Sigmoid colon (tissue), 4 donors: ENCODE data around the gene PTGS1.

ENCODE experiments used
- POLR2AphosphoS5 ChIP-seq, 4 donors: sonication (generic); formaldehyde crosslinking; IDR thresholded peaks; one replicate each; pipeline ENCODE4 v1.6.1; 2017; ENCODE audit warnings: antibody characterized with exemption in 4 of 4
- TF ChIP-seq, protein P1 (sequence below), 4 experiments: fragments of 450-650 bp in 3 of 4; fragments of 200-600 bp in 1 of 4; IDR thresholded peaks; one replicate each; pipeline ENCODE4 v1.5.1; 2016 to 2019; ENCODE audit warnings: antibody characterized with exemption in 4 of 4, mild to moderate bottlenecking in 3 of 4, moderate library complexity in 2 of 4

DNA sequence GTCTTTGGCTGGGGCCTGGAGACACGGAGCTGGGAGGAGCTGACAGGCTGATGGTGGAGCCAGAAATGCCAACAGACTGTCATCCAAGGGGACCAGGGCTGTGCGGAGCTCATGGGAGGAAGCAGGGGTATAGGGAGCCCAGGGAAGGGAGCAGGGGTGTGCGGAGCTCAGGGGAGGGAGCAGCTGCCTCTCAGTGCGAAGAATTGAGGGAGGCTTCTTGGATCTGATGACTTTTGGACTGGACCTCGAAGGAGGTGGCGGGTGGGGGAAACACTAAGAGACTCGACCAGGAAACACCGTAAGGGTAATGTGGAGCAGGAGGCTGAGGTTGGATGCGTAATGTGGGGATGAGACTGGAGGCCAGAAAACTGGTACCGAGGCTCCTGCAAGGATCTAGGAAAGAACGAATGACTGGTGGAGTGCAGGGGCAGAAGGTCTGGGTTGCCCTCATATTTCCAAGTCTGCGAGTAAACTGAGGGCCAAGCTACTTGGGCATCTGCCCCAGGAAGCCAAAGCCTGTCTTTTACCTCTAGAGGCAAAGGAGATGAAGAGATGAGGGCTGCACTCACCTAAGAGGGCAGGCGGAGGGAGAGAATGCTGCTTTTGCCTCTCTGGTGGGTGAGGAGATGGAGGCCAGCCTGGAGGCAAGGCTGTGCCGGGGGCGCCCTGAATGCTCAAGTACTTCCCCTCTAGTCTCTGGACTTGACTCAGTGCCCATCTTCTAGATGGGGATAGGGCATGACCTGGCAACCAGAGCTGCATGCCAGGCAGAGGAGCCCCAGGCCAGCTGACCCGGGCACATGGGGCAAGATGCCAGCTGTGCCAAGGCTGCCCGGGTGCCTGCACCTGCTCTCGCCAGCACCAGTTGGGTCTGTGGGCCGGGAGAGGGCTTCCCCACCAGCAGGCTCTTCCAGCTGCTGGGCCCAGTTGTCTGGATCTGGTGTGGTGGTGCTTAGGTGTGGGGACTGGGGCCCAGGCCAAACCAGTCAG is 2.3 kb downstream of the PTGS1 start:
- TF ChIP-seq, protein P1, sequence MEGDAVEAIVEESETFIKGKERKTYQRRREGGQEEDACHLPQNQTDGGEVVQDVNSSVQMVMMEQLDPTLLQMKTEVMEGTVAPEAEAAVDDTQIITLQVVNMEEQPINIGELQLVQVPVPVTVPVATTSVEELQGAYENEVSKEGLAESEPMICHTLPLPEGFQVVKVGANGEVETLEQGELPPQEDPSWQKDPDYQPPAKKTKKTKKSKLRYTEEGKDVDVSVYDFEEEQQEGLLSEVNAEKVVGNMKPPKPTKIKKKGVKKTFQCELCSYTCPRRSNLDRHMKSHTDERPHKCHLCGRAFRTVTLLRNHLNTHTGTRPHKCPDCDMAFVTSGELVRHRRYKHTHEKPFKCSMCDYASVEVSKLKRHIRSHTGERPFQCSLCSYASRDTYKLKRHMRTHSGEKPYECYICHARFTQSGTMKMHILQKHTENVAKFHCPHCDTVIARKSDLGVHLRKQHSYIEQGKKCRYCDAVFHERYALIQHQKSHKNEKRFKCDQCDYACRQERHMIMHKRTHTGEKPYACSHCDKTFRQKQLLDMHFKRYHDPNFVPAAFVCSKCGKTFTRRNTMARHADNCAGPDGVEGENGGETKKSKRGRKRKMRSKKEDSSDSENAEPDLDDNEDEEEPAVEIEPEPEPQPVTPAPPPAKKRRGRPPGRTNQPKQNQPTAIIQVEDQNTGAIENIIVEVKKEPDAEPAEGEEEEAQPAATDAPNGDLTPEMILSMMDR (IDR thresholded peaks at IDR 0.05), result no peak
- no peak for TF ChIP-seq POLR2AphosphoS5 (IDR thresholded peaks at IDR 0.05)
